ENCODE data around the gene USP24.
"Not testable (repeated sequence)": the region's sequence is repeated elsewhere in the genome, so short reads cannot be mapped to it uniquely, and the experiment has no call there.

Gene USP24

DNA sequence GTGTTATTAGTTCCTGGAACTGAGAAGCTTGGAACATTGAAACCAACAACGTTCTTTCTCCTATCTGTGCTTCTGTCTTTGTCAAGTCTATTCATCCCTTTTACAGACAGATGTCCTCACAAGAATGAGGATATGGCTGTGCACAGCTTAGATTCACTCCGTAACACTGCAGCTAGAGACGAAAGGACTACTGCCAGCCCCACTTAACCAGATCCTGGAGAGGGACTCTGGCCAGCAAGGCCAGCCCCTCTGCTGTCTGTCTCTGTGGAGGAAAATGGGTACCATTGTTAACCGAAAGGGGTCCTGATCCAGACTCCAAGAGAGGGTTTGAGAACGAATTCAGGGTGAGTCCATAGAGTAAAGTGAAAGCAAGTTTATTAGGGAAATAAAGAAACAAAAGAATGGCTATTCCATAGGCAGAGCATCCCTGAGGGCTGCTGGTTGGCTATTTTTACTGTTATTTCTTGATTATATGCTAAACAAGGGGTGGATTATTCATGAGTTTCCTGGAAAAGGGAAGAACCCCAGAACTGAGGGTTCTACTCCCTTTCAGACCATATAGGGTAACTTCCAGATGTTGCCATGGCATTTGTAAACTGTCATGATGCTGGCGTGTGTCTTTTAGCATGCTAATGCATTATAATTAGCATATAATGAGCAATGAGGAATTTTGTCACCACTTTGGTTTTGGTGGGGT, 17.4 kb upstream of the USP24 start:
- no peak for DNase-seq (ENCODE audit: low read depth in 2 of 2)

DNA sequence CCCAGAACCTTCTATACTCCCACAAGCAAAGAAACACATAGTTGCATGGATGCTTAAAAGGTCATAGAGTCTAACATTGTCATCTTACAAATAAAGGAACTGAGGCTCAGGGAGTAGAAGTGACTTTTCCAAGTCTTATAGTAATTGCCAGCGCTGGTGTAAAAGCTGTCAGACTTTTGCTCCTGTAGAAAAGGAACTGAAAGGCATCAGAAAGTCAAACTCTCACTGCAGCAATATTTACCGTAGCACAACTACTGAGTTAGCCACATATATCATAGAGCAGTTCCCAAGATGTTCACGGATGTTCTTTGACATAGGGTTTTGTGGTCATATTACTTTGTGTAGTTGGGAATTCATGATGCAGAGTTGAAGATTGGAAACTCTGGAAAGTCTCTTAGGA, 16.6 kb upstream of the USP24 start:
- DNase-seq (ENCODE audit: low read depth in 2 of 2), result no peak

DNA sequence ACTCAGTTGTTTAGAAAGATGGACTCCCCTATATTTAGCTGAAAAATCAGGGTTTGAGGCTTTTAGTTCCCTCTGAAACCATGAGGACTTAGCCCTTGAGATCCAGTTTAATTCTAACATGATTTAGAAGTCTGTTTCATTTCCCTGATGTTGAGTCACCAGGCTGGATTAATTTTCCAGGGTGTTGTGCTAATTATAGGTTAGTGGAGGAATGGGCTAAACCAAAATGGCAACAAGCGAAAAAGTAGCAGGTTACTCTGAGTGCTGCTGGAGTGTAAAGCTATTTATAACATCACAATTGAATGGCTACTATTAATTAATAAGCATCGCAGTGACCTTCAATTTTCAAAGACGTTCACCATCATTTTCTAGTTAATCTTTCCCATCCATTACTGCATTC, 15.5 kb upstream of the USP24 start:
- no peak for DNase-seq (ENCODE audit: low read depth in 2 of 2)

DNA sequence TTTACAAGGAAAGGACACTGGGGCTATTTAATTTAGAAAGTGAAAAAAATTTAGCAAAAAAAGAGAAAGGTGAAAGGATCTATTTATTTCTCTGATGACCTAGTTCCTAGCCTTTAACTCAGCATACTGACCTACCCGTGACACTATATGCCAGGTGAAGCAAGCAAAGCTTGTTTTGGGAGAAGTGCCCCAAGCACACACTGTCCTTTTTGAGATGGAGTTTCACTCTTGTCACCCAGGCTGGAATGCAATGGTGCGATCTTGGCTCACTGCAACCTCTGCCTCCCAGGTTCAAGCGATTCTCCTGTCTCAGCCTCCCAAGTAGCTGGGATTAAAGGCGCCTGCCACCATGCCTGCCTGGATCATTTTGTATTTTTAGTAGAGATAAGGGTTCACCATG, 14.6 kb upstream of the USP24 start:
- not testable (repeated sequence) for DNase-seq (ENCODE audit: low read depth in 2 of 2)

DNA sequence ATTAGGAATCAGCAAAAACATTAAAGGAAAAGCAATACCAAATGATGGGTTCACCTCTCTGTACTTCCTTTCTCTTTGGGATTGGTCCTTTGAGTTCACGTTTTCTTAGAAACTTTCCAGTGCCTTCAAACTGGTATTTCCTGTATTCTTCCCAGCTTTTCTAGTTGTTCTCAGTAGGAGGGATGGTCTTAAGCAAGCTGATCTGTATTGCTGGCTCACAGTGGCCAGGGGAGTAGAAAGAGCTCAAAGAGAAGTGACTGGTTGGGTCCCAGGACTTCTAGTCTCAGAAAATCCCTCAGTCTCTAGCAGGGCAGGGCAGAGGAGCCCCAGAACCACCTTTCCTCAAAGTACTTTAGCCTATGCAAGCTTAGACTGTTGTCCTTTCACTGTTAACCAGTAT, 10.1 kb upstream of the USP24 start:
- DNase-seq (ENCODE audit: low read depth in 2 of 2), result no peak

DNA sequence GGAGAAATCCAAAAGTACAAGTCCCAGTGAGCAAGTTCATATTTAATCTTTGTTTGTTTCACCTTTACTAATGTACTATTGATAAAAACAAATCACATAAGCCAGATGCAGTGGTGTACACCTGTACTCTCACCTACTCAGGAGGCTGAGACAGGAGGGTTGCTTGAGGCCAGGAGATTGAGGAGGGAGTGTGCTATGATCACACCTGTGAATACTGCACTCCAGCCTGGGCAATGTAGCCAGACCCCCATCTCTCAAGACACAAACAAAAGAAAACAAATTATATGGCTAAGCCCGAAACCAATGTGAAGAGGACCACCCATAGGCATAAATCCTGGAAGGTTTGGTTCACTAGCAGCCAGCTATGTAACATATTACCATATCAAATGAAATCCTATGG, 9.6 kb upstream of the USP24 start:
- no peak for DNase-seq (ENCODE audit: low read depth in 2 of 2)

DNA sequence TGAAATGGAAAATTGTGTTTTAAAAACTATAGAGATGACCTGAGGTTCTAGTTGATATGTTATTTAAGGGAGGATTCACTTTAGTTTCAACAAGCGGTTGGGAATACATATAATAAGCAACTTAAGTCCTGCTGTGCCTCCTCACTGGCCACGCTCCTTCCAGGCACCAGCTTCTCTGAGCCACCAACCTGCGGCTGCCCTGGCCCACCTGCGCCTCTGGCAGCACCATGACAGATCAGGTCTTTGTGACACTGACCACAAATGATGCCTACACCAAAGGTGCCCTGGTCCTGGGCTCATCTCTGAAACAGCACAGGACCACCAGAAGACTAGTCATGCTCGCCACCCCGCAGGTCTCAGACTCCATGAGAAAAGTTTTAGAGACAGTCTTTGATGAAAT, 7.0 kb upstream of the USP24 start:
- no peak for DNase-seq (ENCODE audit: low read depth in 2 of 2)

DNA sequence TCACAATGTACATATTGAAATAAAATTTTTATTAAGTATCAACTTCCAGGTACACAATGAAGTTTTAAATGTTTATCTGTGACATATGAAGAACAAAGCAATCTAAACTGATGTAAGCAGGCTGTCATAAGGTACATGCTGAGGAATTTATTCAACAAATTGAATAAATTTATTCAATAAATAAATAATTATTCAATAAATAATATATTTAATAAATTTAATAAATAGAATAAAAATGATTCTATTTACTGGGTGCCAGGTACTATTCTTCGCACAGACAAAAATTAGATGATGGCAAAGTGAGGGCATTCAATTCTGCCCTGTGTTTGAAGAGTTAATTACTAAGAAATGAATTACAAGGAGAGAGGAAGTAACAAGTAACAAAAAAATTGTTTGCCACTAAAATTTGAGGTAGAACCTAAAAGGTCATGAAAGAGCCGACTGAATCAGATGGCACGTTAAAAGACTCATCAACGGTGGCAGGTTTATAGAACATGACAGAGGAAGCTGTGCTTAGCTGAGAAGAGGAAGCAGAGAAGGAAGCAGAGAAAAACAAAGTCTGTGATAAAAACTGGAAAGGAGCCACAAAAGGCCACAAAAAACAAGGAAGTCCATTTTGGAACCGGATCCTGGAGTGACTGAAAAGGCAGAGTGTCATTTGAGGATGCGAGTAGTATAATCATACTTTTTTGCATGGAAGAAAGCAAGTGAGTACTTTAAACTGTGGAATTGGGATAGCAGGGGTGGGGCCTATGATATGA, 2.2 kb upstream of the USP24 start:
- no peak for DNase-seq (ENCODE audit: low read depth in 2 of 2)

DNA sequence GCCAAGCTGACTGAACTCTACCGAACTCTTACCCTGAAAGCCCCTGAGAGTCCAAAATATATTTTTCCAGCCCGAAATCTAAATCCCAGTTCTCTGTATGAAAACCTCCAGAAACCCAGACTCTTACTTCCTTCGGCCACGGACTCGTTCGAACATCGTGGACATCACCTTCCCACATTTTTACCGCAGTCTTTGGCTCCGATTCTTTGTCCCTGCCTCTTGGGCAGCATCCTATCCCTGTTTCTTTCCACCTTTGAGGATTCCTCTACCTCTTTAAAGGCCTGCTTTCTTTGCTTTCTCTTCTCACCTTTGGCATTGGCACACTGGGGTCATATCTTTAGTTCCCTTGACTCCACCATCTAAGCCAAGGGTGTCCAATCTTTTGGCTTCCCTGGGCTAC, 932 bp upstream of the USP24 start:
- DNase-seq (ENCODE audit: low read depth in 2 of 2), result no peak

DNA sequence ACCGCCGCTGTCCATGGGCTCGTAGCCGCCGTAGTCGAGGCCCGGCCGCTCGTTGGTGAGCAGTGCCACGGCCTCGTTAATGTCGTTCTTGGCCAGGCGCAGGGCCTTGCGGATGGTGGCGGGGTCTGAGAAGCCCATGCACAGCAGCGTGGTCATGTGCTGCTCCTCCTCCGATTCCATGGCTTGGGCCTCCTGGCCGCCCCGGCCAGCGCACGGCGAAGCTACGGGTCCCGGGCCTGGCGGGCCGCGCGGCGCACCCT, 300 bp downstream of the USP24 start:
- DNase-seq (ENCODE audit: low read depth in 2 of 2), result no peak

DNA sequence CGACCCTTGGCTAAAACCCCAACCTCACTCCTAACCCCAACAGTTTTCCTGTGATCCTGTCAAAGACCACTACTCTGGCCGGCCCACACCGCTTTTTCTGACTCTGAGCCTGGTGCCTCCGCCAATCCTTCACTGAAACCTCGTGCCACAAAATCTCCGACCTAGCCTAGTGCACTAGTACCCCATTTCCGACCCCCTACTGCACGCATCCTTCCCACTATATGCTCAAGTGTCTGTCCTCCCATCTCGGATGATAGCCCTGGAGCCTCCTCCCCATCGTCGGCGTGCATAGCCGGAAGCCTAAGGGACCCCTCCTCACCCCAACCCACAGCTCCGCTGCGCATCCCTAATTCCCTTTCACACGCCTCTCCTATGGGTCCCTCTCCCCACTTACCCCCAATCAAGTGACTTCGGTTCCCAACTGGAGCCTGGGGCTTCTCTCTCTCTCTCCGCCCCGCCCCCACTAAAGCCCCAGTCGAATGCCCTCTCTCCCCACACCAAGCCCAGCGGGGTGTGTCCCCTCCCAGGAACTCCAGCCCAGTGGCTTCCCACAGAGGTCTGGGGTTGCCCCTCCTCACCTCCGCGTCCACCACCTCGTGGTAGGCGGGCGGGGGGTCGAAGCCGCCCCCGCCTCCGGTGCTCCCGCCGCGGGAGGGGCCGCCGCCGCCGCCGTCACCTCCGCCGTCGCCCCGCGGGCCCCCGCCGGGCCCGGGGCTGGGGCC, 791 bp downstream of the USP24 start:
- DNase-seq (ENCODE audit: low read depth in 2 of 2), result no peak

DNA sequence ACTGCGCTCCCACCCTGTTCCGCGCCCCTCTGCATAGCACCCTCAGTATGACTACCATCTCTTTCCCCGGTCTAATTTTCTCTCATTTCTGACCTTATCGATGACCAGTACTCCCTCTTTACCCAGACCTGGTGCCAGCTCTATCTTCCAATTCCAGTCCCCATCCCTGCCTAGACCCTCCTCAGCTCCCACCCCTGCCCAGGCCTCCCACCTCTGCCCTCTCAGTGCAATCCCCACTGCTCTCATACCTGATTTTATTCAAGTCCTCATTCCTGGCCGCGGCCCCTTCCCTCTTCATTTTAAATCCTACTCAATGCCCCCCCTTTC, 1.3 kb downstream of the USP24 start:
- DNase-seq (ENCODE audit: low read depth in 2 of 2), result no peak

DNA sequence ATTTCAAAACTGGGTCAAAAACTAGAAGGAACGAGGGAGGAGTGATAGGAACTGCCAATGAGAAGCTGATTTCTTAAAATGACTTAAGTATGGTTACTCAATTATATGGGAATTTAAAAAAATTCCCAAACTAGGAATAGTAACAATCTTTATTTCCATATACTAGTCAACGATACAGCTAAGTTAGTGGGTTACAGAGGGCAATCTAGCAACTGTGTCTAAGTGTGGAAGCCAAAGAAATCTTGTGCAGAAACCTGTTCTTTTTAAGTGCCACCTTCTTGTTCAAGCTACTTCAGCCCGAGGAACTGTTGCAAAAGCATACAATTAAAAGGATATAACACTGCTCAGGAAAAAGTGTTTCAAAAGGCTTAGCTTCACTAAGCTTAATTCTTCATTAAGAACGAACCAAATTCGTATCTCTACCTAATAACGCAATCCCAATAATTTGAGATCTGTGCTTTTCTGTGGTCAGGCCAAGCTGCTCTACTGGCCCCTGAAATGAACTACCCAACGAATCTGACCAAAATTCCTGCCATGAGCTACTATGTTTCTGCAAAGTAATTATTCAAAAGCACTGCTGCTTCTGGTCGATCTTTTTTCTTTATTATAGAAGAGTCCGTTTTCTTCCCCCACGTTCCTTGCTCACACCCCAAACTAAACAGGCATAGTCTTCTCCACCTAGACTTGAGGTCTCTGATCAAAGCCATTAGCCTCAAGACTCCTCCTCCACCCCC, 1.8 kb downstream of the USP24 start:
- no peak for DNase-seq (ENCODE audit: low read depth in 2 of 2)

DNA sequence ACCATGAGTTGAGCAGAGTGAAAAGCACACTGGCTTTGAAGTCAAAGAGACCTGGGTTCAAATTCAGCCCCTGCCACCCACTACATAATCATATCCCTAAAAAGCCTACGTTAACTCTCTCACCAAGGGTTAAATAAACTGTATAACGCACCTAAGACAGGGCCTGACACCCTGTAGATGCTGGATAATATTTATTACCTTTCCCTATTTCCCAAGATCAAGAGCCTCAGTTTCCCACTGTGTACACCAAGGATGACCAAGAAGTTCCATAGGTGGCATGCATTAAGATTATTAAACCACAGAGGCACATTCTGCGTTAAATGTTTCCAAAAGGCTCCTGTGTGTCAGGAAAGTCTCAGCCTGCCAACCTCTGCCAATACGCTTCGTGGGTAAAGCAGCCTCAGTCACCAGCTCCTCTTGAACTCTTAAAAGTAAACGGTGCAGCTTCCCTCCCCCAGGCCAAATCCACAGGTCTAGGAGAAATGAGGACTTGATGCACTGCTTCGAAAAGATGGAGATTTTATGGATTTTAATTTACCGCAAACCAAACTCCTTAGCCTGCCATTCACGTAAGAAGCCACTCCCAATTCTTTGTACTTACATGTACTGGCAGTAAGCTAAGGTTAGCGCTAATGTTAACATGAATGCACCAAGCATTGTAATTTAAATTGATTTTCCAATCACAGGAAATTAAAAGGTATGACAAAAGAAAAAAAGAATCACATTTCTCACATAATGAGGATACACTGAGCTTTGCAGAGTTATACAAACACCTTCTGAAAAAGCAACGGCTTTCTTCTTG, 2.6 kb downstream of the USP24 start:
- no peak for DNase-seq (ENCODE audit: low read depth in 2 of 2)

DNA sequence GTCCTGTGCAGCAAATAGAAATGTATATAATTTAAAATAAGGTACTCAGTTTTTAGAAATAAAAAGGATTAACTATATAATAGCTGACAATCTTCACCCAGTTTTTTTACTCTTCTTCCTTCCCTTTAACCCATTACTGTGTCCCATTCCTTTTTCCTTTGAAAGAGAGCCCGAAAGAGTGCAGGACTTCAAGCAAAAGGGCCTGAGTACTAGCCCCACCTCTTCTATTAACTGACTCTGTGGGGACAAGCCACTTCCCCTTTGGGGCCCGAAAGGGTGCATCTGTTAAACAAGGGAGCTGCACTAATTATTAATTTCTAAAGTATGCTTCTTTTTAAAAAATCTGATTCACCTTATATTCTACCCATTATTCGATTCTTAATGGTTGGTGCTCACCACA, 3.3 kb downstream of the USP24 start:
- no peak for DNase-seq (ENCODE audit: low read depth in 2 of 2)

DNA sequence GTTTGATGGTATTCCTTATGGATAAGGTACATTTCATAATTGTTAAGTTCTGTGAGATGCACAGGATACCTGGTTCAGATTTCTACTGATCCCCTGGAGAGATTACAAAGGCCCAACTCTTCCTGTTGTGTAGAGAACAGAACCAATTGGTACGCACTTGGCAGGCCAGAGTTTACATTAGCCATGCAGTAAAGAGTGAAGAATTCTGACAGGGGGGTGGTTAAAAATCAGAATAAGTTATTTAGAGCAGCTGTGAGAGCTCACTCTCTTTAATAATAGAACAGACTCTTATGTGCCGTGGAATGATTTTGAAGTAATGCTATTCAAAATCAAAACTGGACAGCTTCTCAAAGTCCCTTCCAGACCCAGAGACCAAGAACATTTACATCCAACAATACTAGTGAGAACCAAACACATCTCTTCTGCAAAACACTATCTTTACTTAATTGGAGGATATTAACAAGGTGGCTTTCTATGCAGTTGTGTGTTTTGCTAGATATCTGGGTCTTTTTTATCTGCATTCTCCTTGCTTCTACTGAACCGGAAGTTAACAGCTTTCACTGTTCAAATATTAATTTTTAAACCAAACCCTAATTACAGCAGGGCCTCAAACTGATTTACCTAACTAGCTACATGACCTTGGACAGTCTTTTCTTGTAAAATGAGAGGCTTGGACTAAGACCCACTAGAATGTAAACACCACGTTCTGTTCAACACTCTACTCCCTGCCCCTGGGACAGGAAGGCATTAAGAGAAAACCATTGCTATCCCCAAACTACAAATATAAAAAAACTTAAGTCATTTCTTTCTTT, 4.0 kb downstream of the USP24 start:
- no peak for DNase-seq (ENCODE audit: low read depth in 2 of 2)

DNA sequence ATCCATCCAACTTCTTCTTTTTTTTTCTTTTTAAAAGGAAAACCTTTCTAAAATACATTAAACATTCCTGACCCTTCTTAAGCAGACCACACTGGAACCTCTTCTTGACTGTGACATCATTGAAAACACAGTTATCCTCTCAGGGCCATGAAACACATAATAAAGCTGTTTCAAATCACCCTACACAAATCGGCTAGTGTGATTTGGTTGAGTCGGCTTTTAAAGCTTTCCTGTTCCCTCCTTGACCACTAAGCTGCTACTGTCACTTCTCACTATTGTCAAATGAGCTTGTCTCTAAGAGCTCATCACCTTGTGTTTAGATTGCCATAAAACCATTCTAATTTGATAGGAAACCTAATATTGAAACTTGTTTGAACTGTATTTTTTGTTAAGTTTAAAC, 5.9 kb downstream of the USP24 start:
- DNase-seq (ENCODE audit: low read depth in 2 of 2), result no peak

DNA sequence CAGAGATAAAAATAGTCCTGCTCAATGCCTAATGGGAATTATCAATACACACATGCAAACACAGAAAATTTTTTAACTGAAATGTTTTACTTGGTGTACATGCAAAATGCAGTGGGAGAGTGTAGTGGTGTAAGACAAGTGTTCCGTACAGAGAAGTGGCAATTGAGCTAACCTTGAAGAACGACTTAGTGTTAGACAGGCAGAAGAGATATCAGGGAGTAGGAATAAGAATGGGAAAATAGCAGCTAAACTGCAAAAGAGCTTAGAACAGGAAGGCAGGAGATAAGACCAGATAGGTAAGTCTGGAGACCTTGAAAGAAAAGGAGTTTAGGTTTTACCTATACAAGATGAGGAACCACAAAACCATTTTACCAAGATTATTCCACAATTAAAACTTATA, 9.0 kb downstream of the USP24 start:
- no peak for DNase-seq (ENCODE audit: low read depth in 2 of 2)

DNA sequence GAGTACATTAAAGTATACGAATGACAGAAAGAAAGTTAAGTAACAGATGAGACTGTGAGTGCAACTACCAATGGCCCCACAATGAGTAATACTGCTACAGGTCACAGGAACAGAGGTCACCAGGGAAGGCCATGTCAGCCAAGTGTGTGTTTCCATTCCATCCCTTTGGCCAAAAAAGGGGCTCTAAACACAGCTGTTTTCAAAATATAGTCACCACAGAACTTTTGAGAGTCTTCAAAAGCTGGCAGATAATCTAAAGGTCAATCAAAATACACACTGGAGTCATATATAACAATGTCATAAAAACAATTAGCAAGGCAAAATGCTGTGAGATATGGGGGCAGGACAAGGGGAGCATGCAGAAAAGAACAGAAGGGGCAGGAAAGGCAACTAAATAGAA, 10.2 kb downstream of the USP24 start:
- no peak for DNase-seq (ENCODE audit: low read depth in 2 of 2)

DNA sequence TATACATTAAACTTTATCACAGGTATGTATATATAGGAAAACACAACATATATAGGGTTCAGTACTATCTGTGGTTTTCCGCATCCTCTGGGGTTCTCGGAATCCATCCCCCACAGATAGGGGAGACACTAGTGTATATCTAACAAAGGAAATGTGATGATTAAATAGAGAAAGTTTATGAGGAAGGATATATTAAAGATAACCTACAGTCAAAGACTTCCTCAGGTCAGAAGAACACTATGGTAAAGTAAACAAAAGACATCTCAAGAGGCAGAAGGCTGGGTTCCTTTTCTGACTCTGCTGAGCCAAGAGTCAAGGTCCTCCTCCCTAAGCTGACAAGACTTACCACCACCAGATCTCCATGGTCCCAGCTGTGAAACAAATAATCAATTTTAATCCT, 12.1 kb downstream of the USP24 start:
- DNase-seq (ENCODE audit: low read depth in 2 of 2), result no peak

DNA sequence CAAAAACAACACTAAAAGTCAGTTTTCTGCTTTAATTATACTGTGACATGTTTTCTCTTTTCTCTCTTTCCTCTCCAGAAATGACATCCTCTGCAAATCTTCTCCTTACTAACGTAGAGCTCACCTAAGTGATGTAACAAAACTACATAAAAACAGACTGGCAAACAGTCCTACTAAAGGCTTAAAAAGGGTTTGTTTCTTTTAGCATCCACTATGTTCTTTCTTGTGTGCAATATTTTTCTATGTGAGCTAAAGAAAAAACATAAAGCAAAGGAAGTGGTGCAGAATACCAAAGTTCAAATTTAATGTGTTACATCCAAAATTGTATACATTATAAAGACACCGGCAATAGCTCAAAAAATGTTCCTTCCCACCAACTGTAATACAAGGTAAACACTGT, 14.5 kb downstream of the USP24 start:
- DNase-seq (ENCODE audit: low read depth in 2 of 2), result no peak
